Measurements from ENCODE around the gene MARS1.

DNA sequence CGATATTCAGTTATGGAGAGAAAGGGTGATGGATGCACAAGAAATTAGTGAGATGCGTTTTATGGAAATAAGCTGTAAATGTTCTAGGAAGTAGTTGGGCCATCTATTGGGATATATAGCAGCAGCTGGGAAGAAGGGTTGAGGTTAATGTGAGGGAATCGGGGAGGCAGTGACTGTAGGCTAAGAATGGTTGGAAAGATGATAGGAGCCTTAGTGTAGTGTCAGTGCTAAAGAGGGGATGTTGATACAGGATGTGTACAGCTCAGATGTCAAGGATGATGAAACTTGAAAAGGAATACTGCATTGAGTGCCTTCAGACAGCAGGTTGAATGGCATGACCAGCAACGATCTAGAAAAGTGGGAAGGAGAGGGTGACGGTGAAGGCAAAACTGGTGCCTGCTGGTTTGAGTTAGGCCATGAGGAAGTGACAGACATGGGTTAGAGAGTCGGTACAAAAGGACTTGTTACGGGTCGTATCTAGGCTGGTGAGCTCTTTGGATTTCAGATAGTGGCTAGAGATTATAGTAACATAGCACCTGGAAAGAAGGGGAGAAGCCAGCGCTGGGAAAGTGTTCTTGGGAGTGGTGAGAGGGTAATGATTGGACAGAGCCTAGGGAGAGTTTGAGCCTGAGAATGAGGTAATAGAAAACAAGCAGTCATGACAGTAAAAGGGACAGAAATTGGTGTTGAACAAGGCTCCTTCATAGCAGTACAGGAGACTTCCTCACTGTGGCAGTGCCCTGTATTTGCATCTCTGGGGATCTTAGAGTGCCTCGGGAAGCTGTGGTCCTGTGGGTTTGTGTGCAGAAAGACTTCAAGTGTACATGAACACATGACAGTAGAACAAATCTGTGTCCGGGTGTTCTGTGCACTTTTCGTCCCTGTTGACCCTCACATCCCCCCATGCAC lies 9.6 kb downstream of the MARS1 start:
- TF ChIP-seq POLR2AphosphoS5 (IDR thresholded peaks at IDR 0.05; ENCODE audit: low read depth, low read length) (no peak; the same call in 1 of the 2 replicates), TAF1 (IDR thresholded peaks at IDR 0.05; ENCODE audit: borderline replicate concordance, insufficient read depth, low read length) (no peak), FOXP2 (optimal IDR thresholded peaks at IDR 0.05; ENCODE audit: borderline replicate concordance, extremely low read depth, extremely low read length, insufficient read depth) (no peak), SIN3A (IDR thresholded peaks at IDR 0.05; ENCODE audit: borderline replicate concordance, insufficient read depth, low read length) (no peak)
- TF ChIP-seq, protein P1, sequence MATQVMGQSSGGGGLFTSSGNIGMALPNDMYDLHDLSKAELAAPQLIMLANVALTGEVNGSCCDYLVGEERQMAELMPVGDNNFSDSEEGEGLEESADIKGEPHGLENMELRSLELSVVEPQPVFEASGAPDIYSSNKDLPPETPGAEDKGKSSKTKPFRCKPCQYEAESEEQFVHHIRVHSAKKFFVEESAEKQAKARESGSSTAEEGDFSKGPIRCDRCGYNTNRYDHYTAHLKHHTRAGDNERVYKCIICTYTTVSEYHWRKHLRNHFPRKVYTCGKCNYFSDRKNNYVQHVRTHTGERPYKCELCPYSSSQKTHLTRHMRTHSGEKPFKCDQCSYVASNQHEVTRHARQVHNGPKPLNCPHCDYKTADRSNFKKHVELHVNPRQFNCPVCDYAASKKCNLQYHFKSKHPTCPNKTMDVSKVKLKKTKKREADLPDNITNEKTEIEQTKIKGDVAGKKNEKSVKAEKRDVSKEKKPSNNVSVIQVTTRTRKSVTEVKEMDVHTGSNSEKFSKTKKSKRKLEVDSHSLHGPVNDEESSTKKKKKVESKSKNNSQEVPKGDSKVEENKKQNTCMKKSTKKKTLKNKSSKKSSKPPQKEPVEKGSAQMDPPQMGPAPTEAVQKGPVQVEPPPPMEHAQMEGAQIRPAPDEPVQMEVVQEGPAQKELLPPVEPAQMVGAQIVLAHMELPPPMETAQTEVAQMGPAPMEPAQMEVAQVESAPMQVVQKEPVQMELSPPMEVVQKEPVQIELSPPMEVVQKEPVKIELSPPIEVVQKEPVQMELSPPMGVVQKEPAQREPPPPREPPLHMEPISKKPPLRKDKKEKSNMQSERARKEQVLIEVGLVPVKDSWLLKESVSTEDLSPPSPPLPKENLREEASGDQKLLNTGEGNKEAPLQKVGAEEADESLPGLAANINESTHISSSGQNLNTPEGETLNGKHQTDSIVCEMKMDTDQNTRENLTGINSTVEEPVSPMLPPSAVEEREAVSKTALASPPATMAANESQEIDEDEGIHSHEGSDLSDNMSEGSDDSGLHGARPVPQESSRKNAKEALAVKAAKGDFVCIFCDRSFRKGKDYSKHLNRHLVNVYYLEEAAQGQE (IDR thresholded peaks at IDR 0.05; ENCODE audit: insufficient read depth in 1 of 2, low read depth in 2 of 2, low read length in 2 of 2), result no peak
